NCI-H1105 (cell line): Measurements from ENCODE around the gene HRH1.
"Not testable (repeated sequence)": the region's sequence is repeated elsewhere in the genome, so short reads cannot be mapped to it uniquely, and the experiment has no call there.

ENCODE experiments used
- DNase-seq: peaks from one replicate; lab custom pipeline; 2025; lab: John Stamatoyannopoulos, UW

HRH1 gene

DNA sequence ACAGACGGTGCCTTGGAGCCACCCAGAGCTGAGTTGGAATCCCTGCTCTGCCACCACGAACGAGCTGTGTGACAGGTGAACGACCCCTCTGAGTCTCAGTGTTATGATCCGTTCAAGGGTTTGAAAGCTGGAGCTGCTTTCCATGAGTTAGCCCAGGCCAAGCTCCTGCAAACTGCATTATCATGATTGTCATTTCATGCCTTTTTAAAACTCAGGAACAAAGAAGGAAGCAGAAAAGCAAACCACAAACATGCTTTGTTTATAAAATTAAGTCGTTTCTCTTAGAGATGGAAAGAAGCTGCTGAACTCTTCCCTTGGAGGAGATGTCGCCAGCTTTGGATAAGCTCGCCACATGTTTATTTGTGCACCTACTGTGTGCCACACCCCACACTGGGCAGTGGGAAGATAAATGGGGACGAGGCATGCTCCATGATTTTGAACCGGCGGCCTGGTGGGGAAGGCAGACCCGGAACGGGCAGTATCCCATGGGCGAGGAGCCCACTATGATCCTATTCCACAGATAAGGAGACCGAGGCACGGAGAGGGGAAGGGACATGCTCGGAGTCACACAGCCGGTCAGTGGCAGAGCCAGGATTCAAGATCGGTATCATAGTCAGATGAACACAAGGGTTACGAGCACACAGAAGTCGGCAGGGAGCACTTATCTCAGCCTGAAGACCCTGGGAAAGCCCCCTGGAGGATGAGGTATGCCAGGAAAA lies 15.9 kb downstream of the HRH1 start:
- DNase-seq, result no peak

DNA sequence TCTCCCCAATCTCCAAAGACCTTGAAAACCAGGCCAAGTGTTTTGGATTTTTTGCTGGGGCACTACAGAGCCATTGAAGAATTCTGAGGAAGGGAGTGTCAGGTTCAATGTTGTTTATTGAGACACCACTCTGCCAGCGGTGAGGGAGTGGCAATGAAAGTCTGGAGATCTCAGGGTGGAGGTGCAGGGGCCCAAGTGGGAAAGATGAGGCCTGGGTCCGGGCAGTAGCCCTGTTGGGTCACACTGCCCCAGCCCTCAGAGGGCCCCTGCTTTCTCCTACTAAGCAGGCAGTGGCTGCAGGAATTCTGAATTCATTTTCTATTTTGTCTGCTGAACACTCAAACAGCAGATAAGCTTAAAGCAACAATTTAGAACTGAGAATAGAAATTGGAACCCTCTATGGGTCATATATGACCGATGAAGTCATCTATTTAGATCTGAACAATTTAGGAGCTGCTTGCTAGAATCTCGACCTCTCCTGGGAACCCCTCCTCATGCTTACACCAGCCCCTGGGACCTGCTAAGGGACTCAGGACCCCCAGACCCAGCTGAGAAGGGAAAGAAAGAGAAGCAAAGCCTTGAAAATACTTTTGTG lies 17.9 kb downstream of the HRH1 start:
- DNase-seq, result no peak

DNA sequence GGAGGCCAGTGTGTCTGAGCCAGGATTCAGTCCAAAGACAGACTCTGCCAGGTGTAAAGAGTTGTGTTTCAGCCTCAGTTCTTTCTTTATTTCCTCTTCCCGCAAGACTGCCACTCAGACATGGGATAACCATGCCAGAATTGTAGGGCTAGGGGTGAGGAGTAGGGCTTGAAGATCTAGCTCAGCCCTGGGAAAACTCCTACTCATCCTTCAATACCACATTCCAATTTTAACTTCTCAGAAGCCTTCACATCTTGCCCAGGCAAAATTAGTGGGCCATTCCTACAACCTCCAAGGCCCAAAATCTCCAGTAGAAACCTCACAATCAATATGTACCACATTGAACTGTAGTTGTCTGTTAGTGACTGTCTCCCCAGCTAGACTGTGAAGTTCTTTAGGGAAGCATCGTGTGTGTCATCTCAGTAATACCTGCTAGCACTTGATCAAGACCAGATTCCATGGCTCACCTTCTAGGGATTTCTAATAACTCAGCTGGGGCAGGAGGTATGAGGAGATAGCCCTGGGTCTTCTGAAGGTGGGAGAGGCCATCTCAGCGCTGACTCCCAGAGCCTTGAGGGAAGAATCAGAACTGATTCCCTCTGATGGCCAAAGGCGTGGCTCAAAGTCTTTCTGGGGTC lies 19.7 kb downstream of the HRH1 start:
- no peak for DNase-seq

DNA sequence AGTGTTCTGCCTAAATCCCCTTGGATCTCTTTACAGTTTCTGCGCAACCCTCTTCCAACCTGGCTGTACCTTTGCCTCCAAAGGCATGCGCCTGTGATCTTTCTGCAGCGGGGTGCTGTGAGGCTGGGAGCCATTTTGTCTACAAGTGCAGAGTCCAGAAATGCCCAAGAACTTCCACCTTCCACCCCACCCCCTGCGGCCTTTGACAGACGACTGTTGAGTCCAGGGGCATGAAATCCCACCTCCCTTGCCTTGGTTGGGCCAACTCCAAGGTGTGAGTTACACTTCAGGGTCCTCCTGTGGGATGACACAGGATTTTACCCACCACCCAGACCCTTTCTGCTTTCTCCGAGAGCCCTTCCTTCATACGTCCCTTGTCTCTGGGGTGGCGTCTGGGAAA lies 24.1 kb downstream of the HRH1 start:
- no peak for DNase-seq

DNA sequence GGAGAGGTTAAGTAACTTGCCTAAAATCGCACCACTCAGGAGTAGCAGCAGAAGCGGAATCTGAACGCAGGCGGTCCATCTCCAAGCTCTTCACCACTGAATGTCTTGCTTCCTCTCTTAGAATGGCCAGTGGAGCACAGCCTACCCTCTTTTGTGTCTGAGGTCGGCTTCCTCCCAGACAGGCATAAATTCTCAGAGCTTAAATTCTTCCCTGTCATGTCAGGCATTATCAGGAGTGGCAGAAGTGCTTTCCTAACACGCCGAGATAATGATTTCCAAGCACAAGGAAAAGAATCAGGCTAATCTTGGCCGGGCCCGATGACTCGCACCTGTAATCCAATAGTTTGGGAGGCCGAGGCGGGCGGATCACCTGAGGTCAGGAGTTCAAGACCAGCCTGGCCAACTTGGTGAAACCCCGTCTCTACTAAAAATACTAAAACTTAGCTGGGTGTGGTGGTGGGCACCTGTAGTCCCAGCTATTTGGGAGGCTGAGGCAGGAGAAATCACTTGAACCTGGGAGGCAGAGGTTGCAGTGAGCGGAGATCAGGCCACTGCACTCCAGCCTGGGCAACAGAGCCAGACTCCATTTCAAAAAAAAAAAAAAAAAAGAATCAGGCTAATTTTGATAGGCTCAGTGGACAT lies 30.2 kb downstream of the HRH1 start:
- DNase-seq, result not testable (repeated sequence)

DNA sequence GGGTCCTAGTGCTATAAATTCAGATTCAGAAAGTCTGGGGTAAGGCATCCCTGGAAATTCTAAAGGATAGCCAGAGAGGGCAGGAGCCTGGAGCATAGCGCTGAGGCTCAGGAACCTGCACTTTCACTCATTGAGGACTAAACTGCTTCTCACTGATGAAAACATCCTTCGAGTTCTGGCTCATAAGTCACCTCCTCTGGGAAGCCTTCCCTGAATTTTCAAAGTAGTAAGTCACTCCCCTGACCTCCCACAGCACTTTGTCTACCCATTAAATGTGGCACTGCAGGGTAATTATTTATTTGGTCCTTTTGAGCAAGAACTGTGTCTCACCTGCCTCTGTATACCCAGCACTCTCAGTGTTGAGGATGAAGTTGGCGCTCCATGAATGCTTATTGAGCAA lies 30.9 kb downstream of the HRH1 start:
- no peak for DNase-seq

DNA sequence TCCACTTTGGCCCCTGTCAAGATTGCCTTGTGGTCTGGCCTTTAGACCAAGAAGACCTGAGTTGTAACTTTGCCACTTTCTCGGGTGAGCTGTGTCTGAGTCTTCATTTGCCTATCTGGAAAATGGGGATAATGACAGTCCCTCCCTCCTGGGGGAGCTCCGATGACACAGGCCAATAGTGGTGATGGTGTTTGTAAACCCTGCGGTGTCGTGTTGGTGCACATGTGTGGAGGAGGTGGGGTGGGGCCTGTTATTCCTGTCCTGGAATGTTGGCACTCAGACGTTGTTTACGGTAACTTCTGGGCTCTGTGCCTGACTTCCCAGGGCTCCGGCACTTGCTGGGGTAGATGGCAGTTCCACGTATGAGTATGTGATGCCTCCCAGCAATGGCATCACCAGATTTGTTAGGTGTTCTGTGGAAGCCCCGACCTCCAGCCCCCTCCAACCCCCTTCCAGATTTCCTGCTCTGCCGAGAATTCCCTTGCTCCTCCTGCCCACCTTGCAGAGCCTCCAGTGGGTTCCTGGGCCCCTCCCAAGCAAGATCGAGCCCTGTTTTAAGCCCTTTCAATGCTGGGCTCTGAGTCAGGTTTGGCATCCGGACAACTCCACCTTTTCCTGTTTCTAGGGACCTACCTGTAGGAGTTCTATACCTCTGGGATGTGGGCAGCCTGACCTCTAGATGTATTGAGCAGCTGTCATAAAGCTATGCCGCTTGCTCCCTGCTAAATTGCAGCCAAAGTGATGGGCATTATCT lies 31.4 kb downstream of the HRH1 start:
- no peak for DNase-seq

DNA sequence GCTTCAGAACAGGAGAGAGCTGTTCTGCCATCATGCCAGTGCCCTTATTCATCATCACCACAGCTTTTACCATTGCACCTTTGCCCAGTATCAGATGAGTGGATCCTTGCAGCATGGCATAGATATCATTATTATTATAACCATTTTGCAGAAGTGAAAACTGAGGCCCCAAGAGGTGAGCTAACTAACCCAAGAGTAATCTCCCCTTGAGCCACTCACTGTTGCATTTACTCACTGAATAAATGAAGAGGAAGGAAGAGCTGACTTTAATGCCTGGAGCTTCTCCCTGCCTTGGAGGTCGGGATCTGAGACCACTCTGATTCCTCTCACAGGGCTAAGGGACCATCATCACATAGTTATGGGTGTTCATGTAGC lies 32.0 kb downstream of the HRH1 start:
- DNase-seq, result no peak

DNA sequence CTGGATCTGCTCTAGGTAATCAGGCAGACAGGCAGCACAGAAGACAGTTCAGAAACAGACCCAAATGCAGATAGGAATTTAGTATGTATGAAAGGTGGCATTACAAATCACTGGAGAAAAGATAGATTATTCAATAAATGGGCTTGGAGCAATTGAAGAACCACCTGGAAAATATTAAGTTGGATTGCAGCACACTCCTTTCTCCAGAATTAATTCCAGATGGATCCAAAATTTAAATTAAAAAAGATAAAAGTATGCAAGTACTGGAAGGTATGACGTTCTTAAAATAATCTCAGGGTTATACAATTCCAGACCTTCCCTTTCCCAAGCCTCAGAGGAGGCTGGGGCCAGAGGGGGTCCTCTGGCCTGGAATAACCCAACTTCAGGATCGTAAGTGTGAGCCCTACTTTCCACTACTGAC lies 32.5 kb downstream of the HRH1 start:
- DNase-seq, result no peak

DNA sequence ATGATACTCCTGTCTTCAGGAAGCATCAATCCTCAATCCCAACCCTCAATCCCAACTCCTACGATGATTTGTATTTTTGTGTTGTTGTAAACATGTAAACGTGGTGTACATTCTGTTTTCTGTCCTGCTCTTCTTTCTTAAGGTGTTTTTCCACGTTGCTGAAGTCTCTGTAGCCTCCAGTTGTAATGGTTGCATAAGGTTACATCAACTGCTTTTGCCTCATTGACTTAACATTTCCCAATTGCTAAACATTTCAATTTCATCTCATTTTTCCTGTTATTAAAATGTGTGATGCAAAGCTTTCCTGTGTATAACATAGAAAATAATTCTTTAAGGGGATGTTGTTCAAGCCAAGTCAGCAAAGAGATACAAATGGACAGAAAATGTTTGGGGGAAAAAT lies 33.4 kb downstream of the HRH1 start:
- DNase-seq, result no peak

DNA sequence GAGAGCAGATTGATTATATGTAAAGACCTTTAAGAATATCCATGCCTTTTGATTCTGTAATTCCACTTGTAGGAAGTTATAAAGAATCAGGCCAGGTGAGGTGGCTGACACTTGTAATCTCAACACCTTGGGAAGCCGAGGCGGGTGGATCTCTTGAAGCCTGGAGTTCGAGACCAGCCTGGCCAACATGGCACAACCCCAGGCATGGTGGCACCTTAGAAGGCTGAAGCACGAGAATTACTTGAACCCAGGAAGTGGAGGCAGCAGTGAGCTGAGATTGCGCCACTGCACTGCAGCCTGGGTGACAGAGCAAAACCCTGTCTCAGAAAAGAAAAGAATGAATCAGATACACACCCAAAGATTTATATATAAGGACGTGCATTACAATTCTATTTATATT lies 33.9 kb downstream of the HRH1 start:
- DNase-seq, result no peak

DNA sequence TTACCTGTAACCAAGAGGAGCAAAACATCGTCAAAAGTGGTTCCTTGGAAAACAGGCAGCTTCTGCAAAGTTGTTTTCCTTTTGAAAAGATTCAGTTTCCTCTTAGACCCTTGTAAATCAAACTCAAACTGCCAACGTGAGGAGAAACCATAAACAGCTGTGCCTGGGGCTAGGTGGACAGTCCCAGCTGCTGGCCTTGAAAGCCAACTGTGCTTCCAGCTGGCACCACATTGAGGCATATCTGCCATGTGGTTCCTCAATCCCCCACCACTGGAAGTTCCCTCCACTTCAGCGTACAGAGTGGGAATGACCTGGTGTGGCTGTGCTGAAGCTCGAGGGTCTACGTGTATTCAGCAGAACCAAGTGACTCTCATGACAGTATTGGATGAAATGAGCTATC lies 40.9 kb downstream of the HRH1 start:
- DNase-seq, result no peak

DNA sequence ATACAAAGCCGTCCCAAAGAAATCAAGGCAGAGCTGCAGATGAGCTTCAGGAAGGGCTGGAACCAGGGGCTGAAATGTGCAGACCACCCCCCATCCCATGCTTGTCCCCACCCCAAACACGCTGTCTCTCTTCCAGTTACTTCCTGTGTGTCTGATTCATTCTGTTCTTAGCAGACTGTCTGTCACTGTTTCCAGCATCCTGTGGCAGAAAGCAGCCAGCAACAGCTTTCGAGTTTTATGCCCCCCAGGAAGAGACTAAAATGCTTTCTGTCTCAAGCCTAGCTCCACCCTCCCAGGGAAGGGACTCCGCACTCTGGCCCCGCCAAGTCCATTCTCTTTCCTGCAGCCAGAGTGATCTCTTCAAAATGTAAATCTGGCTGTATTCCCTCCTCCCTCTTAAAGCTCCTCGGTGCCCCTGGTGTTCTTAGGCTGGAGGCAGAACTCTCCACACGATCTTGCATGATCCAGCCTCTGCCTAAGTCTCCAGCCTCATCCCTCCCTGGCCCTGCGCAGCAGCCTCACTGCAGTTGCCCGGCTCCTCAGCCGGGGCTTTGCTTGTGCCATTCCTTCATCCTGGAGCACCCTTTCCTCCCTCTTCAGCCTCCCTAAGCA lies 41.5 kb downstream of the HRH1 start:
- DNase-seq, result no peak

DNA sequence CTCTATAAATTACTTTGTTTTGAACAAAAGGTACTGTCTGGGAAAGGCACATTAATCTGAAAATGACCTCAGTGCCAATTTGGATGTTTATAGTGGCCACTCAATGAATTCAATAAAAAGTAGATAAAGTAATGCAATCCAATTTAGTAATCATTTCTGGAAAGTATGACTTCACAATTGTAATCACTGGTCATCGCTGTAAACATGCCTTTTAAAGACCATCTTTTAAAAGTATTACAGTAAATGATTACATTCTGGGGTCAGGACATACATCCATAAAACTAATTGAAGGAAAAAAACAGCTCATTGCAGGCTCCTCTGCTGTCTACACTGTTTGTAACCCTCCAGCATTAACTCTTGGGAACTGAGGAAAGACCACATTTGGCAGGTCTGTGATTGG lies 43.2 kb downstream of the HRH1 start:
- DNase-seq, result no peak

DNA sequence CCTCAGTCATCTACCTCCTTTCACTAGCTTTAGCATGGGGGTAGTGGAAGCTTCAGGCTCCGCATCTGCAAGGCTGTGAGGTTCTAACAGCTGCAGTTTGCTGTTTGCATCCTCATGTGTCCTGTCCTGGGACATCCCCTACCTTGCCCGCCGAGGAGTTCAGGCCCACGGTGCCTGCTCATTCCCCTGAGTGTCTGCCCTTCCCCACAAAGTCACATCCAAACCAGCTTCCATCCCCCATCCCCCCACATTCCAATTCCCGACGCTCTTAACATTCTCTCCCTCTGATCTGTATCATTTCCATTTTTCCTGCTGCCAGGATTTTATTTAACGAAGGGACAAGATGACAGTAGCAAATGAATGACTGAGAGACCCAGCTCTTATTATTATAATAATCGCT lies 43.8 kb downstream of the HRH1 start:
- DNase-seq, result no peak

DNA sequence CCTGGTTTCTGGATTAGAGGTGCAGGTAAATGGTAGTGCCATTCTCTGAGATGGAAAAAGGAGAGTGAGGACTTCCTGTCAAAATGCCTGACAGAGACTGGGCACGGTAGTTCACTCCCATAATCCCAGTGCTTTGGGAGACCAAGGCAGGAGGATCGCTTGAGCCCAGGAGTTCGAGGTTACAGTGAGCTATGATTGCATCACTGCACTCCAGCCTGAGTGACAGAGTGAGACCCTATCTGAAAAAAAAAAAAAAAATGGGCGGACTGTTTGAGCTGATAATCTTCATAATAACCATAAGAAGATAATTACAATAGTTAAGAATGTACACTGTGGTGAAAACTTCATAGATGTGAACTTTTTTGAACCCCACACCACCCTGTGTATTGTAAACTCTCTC lies 44.2 kb downstream of the HRH1 start:
- no peak for DNase-seq

DNA sequence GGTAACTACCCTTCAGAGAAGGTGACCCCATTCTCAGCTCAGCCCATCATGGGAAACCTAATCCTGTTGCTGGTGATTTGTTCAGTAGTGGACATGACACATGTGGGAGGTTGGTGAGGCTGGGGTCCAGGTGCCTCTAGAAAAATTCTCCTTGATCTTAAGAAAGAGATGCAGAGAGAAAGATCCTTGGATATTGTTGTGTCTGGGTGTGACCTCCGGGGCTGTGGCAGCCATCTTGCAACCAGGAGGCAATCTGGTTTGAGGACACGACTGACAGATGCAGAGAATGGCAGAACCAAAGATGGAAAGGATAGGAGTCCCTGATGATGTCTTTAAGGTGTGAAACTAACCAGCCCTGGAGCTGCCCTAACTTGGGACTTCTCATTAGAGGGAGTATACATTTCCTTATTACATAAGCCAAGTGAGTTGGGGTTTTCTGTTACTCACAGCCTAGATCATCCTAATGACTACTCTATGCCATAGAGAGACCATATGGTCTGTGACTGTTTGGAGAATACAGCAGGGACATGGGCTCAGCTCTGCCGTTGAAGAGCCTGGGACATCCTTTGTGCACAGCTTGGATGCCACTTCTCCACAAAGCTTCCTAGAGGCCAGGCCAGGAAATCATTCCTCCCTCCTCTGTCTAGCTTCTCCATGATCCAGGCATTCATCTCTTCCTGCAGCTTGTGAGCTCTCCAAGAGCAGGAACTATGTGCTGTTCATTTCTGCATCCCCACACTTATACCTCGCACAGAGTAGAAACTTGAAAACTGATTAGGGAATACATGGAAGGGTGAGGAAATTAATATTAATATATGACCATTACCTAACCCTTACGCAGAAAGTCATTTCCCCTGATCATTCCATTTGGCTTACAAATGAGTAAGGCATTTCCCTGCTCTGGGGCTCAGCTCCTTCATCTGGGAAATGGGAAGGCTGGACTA lies 45.9 kb downstream of the HRH1 start:
- no peak for DNase-seq

DNA sequence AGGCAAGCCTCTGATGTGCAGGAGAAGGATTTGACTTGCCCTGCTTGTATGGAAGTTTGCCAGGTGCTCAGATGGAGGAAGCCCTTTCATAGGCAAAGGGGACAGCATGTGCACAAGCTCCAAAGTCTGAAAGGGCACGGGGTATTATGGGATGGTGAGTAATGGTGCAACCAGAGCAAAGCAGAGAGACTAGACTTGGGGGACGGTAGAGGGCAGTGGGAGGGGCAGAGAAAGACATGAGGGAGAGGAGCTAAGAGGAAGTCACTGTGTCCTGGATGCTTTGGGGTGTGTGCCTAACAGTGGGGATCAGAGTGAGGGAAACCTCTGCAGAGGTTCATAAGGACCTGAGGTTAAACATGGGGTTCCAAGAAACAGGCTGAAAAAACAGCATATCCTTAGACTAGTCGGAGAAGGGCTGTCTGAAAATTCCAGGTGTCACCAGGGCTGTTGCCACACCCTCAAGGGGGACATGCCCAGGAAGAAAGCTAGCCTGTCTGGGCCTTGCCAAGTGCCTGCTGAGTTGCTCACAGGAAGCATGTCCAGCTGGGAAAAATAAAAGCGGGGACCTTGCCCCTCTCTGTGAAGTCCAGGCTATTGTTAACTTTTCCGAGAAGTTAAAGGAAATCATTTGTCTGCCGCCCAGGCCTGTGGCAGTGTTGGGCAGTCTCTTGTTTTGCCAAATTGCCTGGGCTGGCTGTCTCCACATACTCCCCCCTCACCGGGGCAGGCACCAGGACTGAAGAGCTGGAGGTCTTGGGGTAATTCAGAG lies 47.1 kb downstream of the HRH1 start:
- no peak for DNase-seq

DNA sequence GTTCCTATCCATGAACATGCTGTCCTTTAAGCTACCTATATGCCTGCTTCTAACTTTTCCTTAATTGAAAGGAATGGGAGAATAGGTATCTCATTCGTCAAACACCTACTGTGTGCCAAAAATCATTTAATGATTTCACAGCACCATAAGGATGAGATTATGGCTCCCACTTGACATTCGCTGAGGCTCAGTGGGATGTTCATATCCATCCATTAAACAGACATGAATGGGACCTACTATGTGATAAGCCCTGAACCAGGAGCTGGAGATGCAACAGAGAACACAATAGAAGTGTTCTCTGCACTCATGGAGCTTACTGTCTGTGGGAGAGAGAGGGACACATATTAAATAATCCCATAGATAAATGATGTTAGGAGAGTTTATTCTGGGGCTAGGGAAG lies 49.7 kb downstream of the HRH1 start:
- no peak for DNase-seq

DNA sequence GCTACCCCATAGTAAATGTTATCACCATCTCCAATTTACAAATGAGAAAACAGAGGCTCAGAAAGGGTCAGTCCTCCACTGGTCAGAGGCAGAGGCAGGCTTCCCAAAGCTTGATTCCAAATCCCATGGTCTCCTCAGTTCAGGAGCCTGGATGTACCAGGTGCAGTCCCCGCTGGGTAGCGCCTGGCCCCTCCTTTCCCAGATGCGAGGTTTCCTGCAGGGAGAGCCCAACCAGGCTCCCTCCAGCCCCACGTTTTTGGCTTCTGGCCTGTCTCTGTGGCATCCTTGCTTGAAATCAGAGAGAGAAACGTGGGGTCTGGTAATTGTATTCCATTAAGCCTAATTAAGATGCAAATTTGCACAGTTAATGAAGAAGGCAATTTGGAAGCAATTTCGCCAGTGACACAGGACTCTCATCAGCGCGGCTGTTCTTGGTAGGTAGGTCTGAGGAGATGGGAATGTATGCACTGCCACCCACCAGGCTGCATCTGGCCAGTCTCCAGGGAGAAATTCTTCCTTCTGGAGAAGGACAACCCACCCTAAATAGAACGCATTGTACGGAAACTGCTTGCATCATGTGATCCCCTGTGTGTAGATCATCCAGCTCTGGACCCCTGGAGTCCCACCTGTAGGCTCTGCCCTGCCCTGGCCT lies 50.5 kb downstream of the HRH1 start:
- peak; percentile 61 for DNase-seq
